Spinal cord (tissue), 10 donors: ENCODE measurements around the gene BRK1. TPM values are rescaled to one million over a fixed set of nuclear protein-coding genes. Genes with fewer than 3 reads are reported as not detected.
"Not testable (repeated sequence)": the region's sequence is repeated elsewhere in the genome, so short reads cannot be mapped to it uniquely, and the experiment has no call there.

Source experiments
- DNase-seq, 6 donors: peaks; one replicate each; pipeline versions ENCODE4 v3.0.0 to v3.0.0-alpha.2; 2013 to 2015; ENCODE audit warnings: low spot score in 6 of 6, low read depth in 4 of 6
- H3K27ac ChIP-seq: one replicate; pipeline ENCODE4 v1.5.1; 2013; ENCODE audit warnings: low read depth, low read length, control low read depth
- H3K27me3 ChIP-seq: one replicate; pipeline ENCODE4 v1.6.1; 2013; ENCODE audit warnings: low read length; ENCODE audit not compliant: control insufficient read depth, insufficient read depth
- H3K36me3 ChIP-seq: one replicate; pipeline ENCODE4 v1.6.1; 2013; ENCODE audit warnings: low read length; ENCODE audit not compliant: control insufficient read depth, insufficient read depth
- H3K4me1 ChIP-seq: one replicate; pipeline ENCODE4 v1.6.1; 2013; ENCODE audit warnings: low read length; ENCODE audit not compliant: control insufficient read depth, insufficient read depth
- H3K4me3 ChIP-seq: one replicate; pipeline ENCODE4 v1.5.1; 2013; ENCODE audit warnings: low read depth, low read length, control low read depth
- H3K9me3 ChIP-seq: one replicate; pipeline ENCODE4 v1.6.1; 2013; ENCODE audit warnings: low read length; ENCODE audit not compliant: control insufficient read depth, insufficient read depth
- WGBS: methylation state at CpG from one replicate; pipeline ENCODE4 v1.1.5; 2013; ENCODE audit warnings: missing lambda C conversion rate; ENCODE audit not compliant: insufficient coverage; 5-methylcytosine and 5-hydroxymethylcytosine counted together
- polyA plus RNA-seq, 2 donors: library from polyadenylated mRNA; unstranded; fragments of 120-200 nt; gene quantifications; one replicate each; pipeline ENCODE4 v1.2.1, GENCODE V29; 2013; ENCODE audit not compliant: insufficient read length in 2 of 2
- total RNA-seq, 2 donors: library from RNA; depleted of rRNA in 1 of 2; stranded (reverse); fragments of 120-200 nt in 1 of 2; fragments of >200 nt in 1 of 2; gene quantifications; one replicate each; pipeline versions ENCODE4 v1.2.3 to v1.2.4, GENCODE V29; 2013 to 2014
- donor health status: healthy.

BRK1 gene
- total and polyA plus RNA-seq, 4 donors, result 128 to 198 (median 168) TPM

DNA sequence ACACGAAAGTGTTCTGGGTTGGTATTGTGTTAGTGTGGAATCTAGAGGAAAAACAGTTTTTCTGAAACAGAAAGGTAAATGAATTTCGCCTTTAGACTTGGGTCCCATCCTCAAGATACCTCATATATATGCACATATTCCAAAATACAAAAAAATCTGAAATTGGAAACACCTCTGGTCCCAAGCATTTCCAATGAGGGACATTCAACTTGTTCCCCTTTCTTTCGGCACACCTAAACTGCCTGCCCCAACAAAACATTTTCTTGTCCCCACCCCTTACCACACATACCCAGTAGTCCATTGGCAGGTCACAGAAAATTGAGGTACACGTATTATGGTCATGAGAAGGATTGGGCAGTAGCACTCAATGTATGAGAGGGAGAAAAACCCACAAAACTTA lies 40.2 kb downstream of the BRK1 start:
- Histone ChIP-seq H3K27ac (no peak overlapping the region), H3K4me1 (no peaks in the 10 kb centered on the region), H3K36me3 (peaks cover 22% of the 10 kb centered on the region), H3K27me3 (no peaks in the 10 kb centered on the region), H3K9me3 (no peaks in the 10 kb centered on the region), H3K4me3 (no peak overlapping the region)
- no peak for DNase-seq
- 100% methylated on average over 3 of the region's 4 CpGs for WGBS

- H3K9me3 ChIP-seq, result no peaks in the 10 kb centered on the region
- no peaks in the 10 kb centered on the region for H3K27me3 ChIP-seq
- H3K27ac ChIP-seq, result no peak overlapping the region
- peaks cover 12% of the 10 kb centered on the region for H3K36me3 ChIP-seq
- WGBS, result 80% methylated on average over 1 of the region's 4 CpGs
- H3K4me1 ChIP-seq, result no peaks in the 10 kb centered on the region
- no peak overlapping the region for H3K4me3 ChIP-seq
- peak in 1 of 6 donors; percentile 55 for DNase-seq
Observed at GRCh38 chr3:10157031-10157430, 41.6 kb downstream of the BRK1 start.

DNA sequence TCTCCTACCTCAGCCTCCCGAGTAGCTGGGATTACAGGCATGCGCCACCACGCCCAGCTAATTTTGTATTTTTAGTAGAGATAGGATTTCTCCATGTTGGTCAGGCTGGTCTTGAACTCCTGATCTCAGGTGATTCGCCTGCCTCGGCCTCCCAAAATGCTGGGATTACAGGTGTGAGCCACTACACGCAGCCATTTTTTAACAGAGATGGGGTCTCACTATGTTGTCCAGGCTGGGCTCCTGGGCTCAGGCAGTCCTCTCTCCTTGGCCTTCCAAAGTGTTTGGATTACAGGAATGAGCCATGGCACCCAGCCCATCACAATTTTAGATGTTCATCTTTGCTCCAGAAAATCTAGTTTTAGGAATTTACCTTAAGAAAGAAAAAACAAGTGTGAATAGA lies 43.1 kb downstream of the BRK1 start:
- H3K27me3 ChIP-seq, DNase-seq, H3K4me3 ChIP-seq, H3K36me3 ChIP-seq, H3K27ac ChIP-seq, H3K4me1 ChIP-seq, H3K9me3 ChIP-seq: not testable (repeated sequence)
- 100% methylated on average over 3 of the region's 6 CpGs for WGBS

GRCh38 chr3:10160346-10160745 lies 44.9 kb downstream of the BRK1 start:
- H3K27me3 ChIP-seq, result no peaks in the 10 kb centered on the region
- no peak overlapping the region for H3K27ac ChIP-seq
- H3K36me3 ChIP-seq, result no peaks in the 10 kb centered on the region
- peaks cover 9% of the 10 kb centered on the region for H3K4me1 ChIP-seq
- peak in 2 of 6 donors; percentile 46 to 67 for DNase-seq
- no CpG with 5 or more reads among the region's 1 CpG for WGBS
- H3K9me3 ChIP-seq, result no peaks in the 10 kb centered on the region
- no peak overlapping the region for H3K4me3 ChIP-seq

- Histone ChIP-seq H3K27ac (no peak overlapping the region), H3K4me3 (no peak overlapping the region), H3K4me1 (peaks cover 10% of the 10 kb centered on the region), H3K36me3 (no peaks in the 10 kb centered on the region), H3K27me3 (no peaks in the 10 kb centered on the region), H3K9me3 (no peaks in the 10 kb centered on the region)
- no peak for DNase-seq
- WGBS, result 96% methylated on average over 4 of the region's 6 CpGs
Observed at GRCh38 chr3:10160925-10161324, 45.5 kb downstream of the BRK1 start.

DNA sequence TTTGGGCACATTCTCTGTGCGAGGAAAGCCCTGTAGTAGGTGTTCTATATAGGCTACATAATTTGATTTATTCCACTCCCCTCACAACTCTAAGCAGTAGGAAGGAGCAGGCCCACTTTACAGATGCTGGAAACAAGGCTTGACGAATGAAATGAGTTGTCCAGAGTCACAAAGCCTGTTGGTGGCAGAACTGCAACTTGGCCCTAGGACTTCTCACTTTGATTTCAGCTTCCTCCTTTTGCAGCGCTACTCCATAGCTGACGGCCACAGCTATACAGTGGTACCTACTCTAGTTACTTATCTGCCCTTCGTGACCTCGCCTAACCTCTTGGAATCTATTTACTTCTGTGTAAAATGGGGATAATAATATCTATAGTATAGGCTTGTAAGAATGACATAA lies 46.7 kb downstream of the BRK1 start:
- Histone ChIP-seq H3K9me3 (no peaks in the 10 kb centered on the region), H3K27ac (no peak overlapping the region), H3K4me1 (peaks cover 10% of the 10 kb centered on the region), H3K36me3 (no peaks in the 10 kb centered on the region), H3K4me3 (no peak overlapping the region), H3K27me3 (no peaks in the 10 kb centered on the region)
- WGBS, result 92% methylated on average over 1 of the region's 6 CpGs
- DNase-seq, result no peak

DNA sequence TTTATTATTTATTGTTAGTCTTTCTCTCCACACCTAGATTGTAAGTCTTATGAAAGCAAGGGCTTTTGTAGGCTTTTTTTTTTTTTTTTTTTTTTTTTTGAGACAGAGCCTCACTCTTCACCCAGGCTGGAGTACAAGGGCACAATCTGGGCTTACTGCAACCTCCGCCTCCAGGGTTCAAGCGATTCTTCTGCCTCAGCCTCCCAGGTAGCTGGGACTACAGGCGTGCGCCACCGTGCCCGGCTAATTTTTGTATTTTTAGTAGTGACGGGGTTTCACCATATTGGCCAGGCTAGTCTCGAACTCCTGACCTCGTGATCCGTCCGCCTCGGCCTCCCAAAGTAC lies 48.7 kb downstream of the BRK1 start:
- not testable (repeated sequence) for H3K4me1 ChIP-seq, H3K36me3 ChIP-seq, H3K27me3 ChIP-seq, DNase-seq, H3K9me3 ChIP-seq, H3K27ac ChIP-seq
- peak overlapping the region; percentile 64 for H3K4me3 ChIP-seq
- WGBS, result 78% methylated on average over 12 of the region's 12 CpGs

GRCh38 chr3:10164546-10165393 lies 49.3 kb downstream of the BRK1 start, which contains the start of gene IRAK2:
Gene IRAK2, plus strand, starts transcription at chr3:10164919. Its CDS starts 36 bp downstream, at chr3:10164955.
- Histone ChIP-seq H3K27me3 (no peaks in the 10 kb centered on the region), H3K27ac (no peak within 1 kb of the TSS), H3K36me3 (no peaks in the 10 kb centered on the region), H3K9me3 (no peaks in the 10 kb centered on the region), H3K4me1 (peaks cover 10% of the 10 kb centered on the region), H3K4me3 (peak within 1 kb of the TSS; percentile 64)
- WGBS, result under 1% methylated on average over 69 of the region's 76 CpGs
- DNase-seq, result peak in 4 of 6 donors; percentile 11 to 72 (median 54)

GRCh38 chr3:10166213-10166604 lies 50.7 kb downstream of the BRK1 start:
- Histone ChIP-seq H3K9me3 (no peaks in the 10 kb centered on the region), H3K27ac (no peak overlapping the region), H3K36me3 (no peaks in the 10 kb centered on the region), H3K4me1 (peaks cover 10% of the 10 kb centered on the region), H3K27me3 (no peaks in the 10 kb centered on the region), H3K4me3 (no peak overlapping the region)
- DNase-seq, result no peak
- 87% methylated on average over 5 of the region's 5 CpGs for WGBS

- H3K27me3 ChIP-seq, result no peaks in the 10 kb centered on the region
- no peaks in the 10 kb centered on the region for H3K9me3 ChIP-seq
- H3K36me3 ChIP-seq, result no peaks in the 10 kb centered on the region
- peaks cover 10% of the 10 kb centered on the region for H3K4me1 ChIP-seq
- no peak overlapping the region for H3K27ac ChIP-seq
- WGBS, result 67% methylated on average over 4 of the region's 8 CpGs
- H3K4me3 ChIP-seq, result no peak overlapping the region
- no peak for DNase-seq
Observed at GRCh38 chr3:10169000-10169496, 53.6 kb downstream of the BRK1 start.
